GM12878 (cell line): ENCODE data around the gene PPFIA4. TPM values are rescaled to one million over a fixed set of nuclear protein-coding genes. Genes with fewer than 3 reads are reported as not detected.

Source experiments
- ATAC-seq: fragments of 200-7000 bp; cut with Tn5 transposase; 3 replicates; pipeline ENCODE4 v1.9.1; 2020; ENCODE audit warnings: mild to moderate bottlenecking, moderate library complexity
- BruUV-seq: library from RNA; stranded (reverse); fragments of 400-500 nt; replicated peaks from 2 replicates; lab custom pipeline; 2021; lab: Mats Ljungman, UMichigan
- CTCF ChIA-PET: fragments of 300-600 bp; sonication (Branson Sonifier 250); formaldehyde crosslinking; extraction: SDS; loops from one replicate; lab custom pipeline; 2021; ENCODE audit warnings: inconsistent platforms; lab: Yijun Ruan, JAX
- POLR2A ChIA-PET: fragments of 350-600 bp; formaldehyde crosslinking; extraction: SDS; loops from one replicate; lab custom pipeline; 2021; ENCODE audit warnings: inconsistent platforms; lab: Charles Lee
- RAD21 ChIA-PET: fragments of 300-600 bp; sonication (Branson Sonifier 250); formaldehyde crosslinking; loops from one replicate; lab custom pipeline; 2023; ENCODE audit warnings: antibody characterized with exemption; ENCODE audit not compliant: unreplicated experiment; lab: Charles Lee
- SMC1A ChIA-PET: fragments of 300-600 bp; sonication (Branson Sonifier 250); formaldehyde crosslinking; loops from one replicate; lab custom pipeline; 2023; ENCODE audit not compliant: unreplicated experiment, uncharacterized antibody; lab: Charles Lee
- DNase-seq: peaks from one replicate; pipeline ENCODE4 v3.0.0-alpha.2; 2011; ENCODE audit warnings: low read depth, low spot score
- FAIRE-seq: peaks from 3 replicates; lab custom pipeline; 2011; peaks lifted over from hg19 to GRCh38; lab: Jason Lieb, UNC
- H2AFZ ChIP-seq: 2 replicates; pipeline ENCODE4 v1.6.0; 2011; ENCODE audit warnings: low read depth, low read length, control low read depth; ENCODE audit not compliant: control insufficient read depth
- H3K27ac ChIP-seq: 2 replicates; pipeline ENCODE4 v1.5.1; 2011; ENCODE audit warnings: control low read depth; ENCODE audit not compliant: control insufficient read depth, insufficient read depth
- H3K27me3 ChIP-seq, 2 experiments: replicated peaks in 1 of 2; 2 replicates each; pipeline versions ENCODE4 v1.6.0 to v1.6.1; 2011; ENCODE audit warnings: low read length in 1 of 2; ENCODE audit not compliant: control insufficient read depth in 2 of 2, insufficient read depth in 2 of 2
- H3K36me3 ChIP-seq, 2 experiments: 2 replicates each; pipeline ENCODE4 v1.5.1; 2011; ENCODE audit warnings: low read length in 1 of 2; ENCODE audit not compliant: control insufficient read depth in 2 of 2, insufficient read depth in 2 of 2
- H3K4me1 ChIP-seq: 2 replicates; pipeline ENCODE4 v1.6.1; 2011; ENCODE audit warnings: mild to moderate bottlenecking, low read length, moderate library complexity, mixed read lengths; ENCODE audit not compliant: control insufficient read depth, insufficient read depth
- H3K4me2 ChIP-seq: 2 replicates; pipeline ENCODE4 v1.6.0; 2011; ENCODE audit warnings: control low read depth; ENCODE audit not compliant: control insufficient read depth, insufficient read depth
- H3K4me3 ChIP-seq: fragments of 200-600 bp; sonication (generic); 2 replicates; pipeline ENCODE4 v1.5.1; 2016
- H3K79me2 ChIP-seq: 2 replicates; pipeline ENCODE4 v1.6.0; 2011; ENCODE audit warnings: low read length; ENCODE audit not compliant: control insufficient read depth, insufficient read depth
- H3K9ac ChIP-seq: 2 replicates; pipeline ENCODE4 v1.8.0; 2011; ENCODE audit warnings: low read length, control low read depth, mixed read lengths; ENCODE audit not compliant: control insufficient read depth, insufficient read depth
- H3K9me3 ChIP-seq: replicated peaks from 3 replicates; pipeline ENCODE4 v1.5.1; 2011; ENCODE audit warnings: mild to moderate bottlenecking, low read length; ENCODE audit not compliant: control insufficient read depth, insufficient read depth
- H4K20me1 ChIP-seq: 2 replicates; pipeline ENCODE4 v1.6.0; 2011; ENCODE audit not compliant: control insufficient read depth, insufficient read depth
- POLR2AphosphoS2 ChIP-seq: IDR thresholded peaks from 2 replicates; pipeline ENCODE4 v1.6.1; 2011; ENCODE audit warnings: low read depth, mild to moderate bottlenecking, low read length, improper control_type of control experiment, moderate library complexity
- STAT1 ChIP-seq: fragments of 450-650 bp; conservative IDR thresholded peaks from 2 replicates; pipeline ENCODE4 v1.6.1; 2014; ENCODE audit warnings: antibody characterized with exemption, mild to moderate bottlenecking
- ZNF687 ChIP-seq: fragments of 450-650 bp; IDR thresholded peaks from 2 replicates; pipeline ENCODE4 v1.6.1; 2017; ENCODE audit warnings: mild to moderate bottlenecking, moderate library complexity
- in situ Hi-C: fragments of 300-500 bp; cut with MboI; formaldehyde crosslinking; loops from 9 replicates; pipeline ENCODE4 v1.14.3; 2018; ENCODE audit warnings: mixed read lengths
- intact Hi-C: fragments of 100-400 bp; cut with micrococcal nuclease; formaldehyde crosslinking; loops from one replicate; pipeline ENCODE4 v1.14.2; 2022; ENCODE audit not compliant: unreplicated experiment
- polyA plus RNA-seq, 11 experiments: library from polyadenylated mRNA; depleted of rRNA in 4 of 11; unstranded in 6 of 11; stranded (reverse) in 5 of 11; fragments of >200 nt; fragmentation: Nextera tagmentation in 4 of 11; fragmentation: Illumina TruSeq in 1 of 11; extraction: Ambion mirVana in 4 of 11; extraction: Trizol in 1 of 11; gene quantifications; 1 replicate in 1 of 11; 2 replicates in 10 of 11; pipeline versions ENCODE4 v1.2.1 to v1.2.3, GENCODE V29; 2011 to 2016; ENCODE audit warnings: inconsistent platforms in 2 of 11, missing spikeins in 2 of 11, low read depth in 1 of 11
- total RNA-seq, 4 experiments: library from RNA; depleted of rRNA in 3 of 4; stranded (reverse); fragments of >200 nt in 3 of 4; fragmentation: Illumina TruSeq in 1 of 4; extraction: Trizol in 1 of 4; gene quantifications; 2 replicates each; pipeline versions ENCODE4 v1.2.1 to v1.2.3, GENCODE V29; 2013 to 2021

PPFIA4 gene
- total and polyA plus RNA-seq, 10 of the 15 experiments (the other 5 are each of a cell fraction or from before 2014, with no cell fraction given), result 0.02 to 19.7 (median 0.34) TPM; not detected in 1

DNA sequence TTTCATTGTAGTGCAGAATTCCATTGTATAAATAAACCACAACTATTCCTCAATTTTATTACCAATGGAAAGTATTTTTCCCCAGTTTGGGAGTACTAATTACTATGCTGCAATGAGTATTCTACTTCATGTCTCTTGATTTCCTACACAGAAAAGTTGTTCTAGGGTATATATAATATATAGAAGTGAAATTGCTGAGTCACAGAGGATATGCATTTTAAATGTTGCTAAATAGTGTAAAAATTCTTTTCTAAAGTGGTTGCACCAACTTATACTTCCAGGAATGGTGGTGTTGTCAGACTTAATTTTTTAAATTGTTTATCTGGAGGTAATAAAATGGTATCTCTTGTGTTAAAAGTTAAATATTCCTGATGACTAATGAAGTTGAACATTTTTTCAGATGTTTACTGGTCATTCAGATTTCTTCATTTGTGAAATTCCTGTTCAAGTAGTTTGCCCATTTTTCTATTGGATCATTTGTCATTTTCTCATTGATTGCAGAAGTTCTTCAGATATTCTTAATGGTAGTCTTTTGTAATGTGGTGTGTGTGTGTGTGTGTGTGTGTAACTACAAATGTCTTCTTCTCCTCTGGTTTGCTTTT, 78.6 kb downstream of the PPFIA4 start:
- intact Hi-C loops, result no loop called here
- Histone ChIP-seq H3K27ac (no peak overlapping the region), H3K9me3 (no peaks in the 10 kb centered on the region), H2AFZ (no peak overlapping the region), H3K79me2 (no peaks in the 10 kb centered on the region), H3K9ac (no peak overlapping the region), H3K4me3 (no peak overlapping the region), H4K20me1 (no peaks in the 10 kb centered on the region), H3K4me1 (no peaks in the 10 kb centered on the region), H3K27me3 (no peaks in the 10 kb centered on the region; a peak in 3 of 4 replicates), H3K36me3 (no peaks in the 10 kb centered on the region), H3K4me2 (no peak overlapping the region)
- no TSS peak for BruUV-seq
- FAIRE-seq (no peak), DNase-seq (no peak), ATAC-seq (no peak)
- ChIA-PET RAD21 (no interaction called here), CTCF (interaction anchor here (1.1 kb wide), 1 partner anchor 12 kb away, joined by 3 read pairs; no protein-coding TSS in a partner anchor), SMC1A (no interaction called here), POLR2A (no interaction called here)
- TF ChIP-seq POLR2AphosphoS2 (no peak), STAT1 (no peak), ZNF687 (no peak)
- in situ Hi-C loops, result no loop called here
